ENCODE measurements around the gene AP3D1. TPM values are rescaled to one million over a fixed set of nuclear protein-coding genes. Genes with fewer than 3 reads are reported as not detected.

The AP3D1 gene
- total and polyA plus RNA-seq, 9 of the 15 experiments (the other 6 are each of a cell fraction or from before 2014, with no cell fraction given) = 1.2 to 86.1 (median 35.9) TPM

GRCh38 chr19:2059422-2060201, 91.8 kb downstream of the AP3D1 start (continued):
- peak; percentile 72 for TF ChIP-seq TAF1 (IDR thresholded peaks at IDR 0.05; ENCODE audit: control insufficient read depth, extremely low read depth, insufficient read depth, low read length, severe bottlenecking)
- no peak for TF ChIP-seq ZMIZ1 (IDR thresholded peaks at IDR 0.05; ENCODE audit: low read depth in 2 of 2, low read length in 2 of 2)
- TF ChIP-seq BMI1 (IDR thresholded peaks at IDR 0.05; ENCODE audit: low read length) = no peak
- peak; percentile 96 for TF ChIP-seq MED1 (CRISPR knock-in tag; IDR thresholded peaks at IDR 0.05; ENCODE audit: borderline replicate concordance)
- TF ChIP-seq ZC3H8 (IDR thresholded peaks at IDR 0.05) = no peak
- peak; percentile 83 for TF ChIP-seq ZNF263 (CRISPR knock-in tag; IDR thresholded peaks at IDR 0.05; ENCODE audit: borderline replicate concordance)
- TF ChIP-seq SMAD4 (CRISPR knock-in tag; conservative IDR thresholded peaks at IDR 0.05) = peak; percentile 94
- 0 out of 2 replicates have a peak, but pooled peaks have one; percentile 5 for TF ChIP-seq ZNF561 (CRISPR knock-in tag; conservative IDR thresholded peaks at IDR 0.05)
- no peak for TF ChIP-seq C11orf30 (IDR thresholded peaks at IDR 0.05; ENCODE audit: low read depth)
- TF ChIP-seq KLF10 (CRISPR knock-in tag; IDR thresholded peaks at IDR 0.05) = no peak
- TF ChIP-seq NCOA2 (IDR thresholded peaks at IDR 0.05; ENCODE audit: partially characterized antibody in 2 of 2) = no peak
- TF ChIP-seq LCOR (CRISPR knock-in tag; IDR thresholded peaks at IDR 0.05) = peak; percentile 79
- TF ChIP-seq PPARD (CRISPR knock-in tag; IDR thresholded peaks at IDR 0.05) = no peak
- peak; percentile 83; the same call in 1 of the 2 replicates for TF ChIP-seq SAFB (IDR thresholded peaks at IDR 0.05; ENCODE audit: borderline replicate concordance, low read depth, low read length)
- no peak for TF ChIP-seq ZNF274 (IDR thresholded peaks at IDR 0.05; ENCODE audit: borderline replicate concordance, low read depth, low read length)
- TF ChIP-seq ZNF324 (CRISPR knock-in tag; IDR thresholded peaks at IDR 0.05) = peak; percentile 31; the same call in 1 of the 2 replicates
- TF ChIP-seq ZNF518B (CRISPR knock-in tag; IDR thresholded peaks at IDR 0.05) = no peak
- peak; percentile 67 for TF ChIP-seq PTRF (tag; IDR thresholded peaks at IDR 0.05)
- peak; percentile 93 for TF ChIP-seq RBM22 (IDR thresholded peaks at IDR 0.05; ENCODE audit: low read depth, low read length, poor library complexity, severe bottlenecking)
